Calu3 (cell line): ENCODE measurements around the gene MYO9A. TPM values are rescaled to one million over a fixed set of nuclear protein-coding genes. Genes with fewer than 3 reads are reported as not detected.

ENCODE experiments used
- BruUV-seq: library from RNA; stranded (reverse); fragments of 400-500 nt; replicated peaks from 2 replicates; lab custom pipeline; 2021; lab: Mats Ljungman, UMichigan
- CTCF ChIA-PET: fragments of 300-600 bp; sonication (Branson Sonifier 250); formaldehyde crosslinking; loops from one replicate; lab custom pipeline; 2022; ENCODE audit warnings: antibody characterized with exemption; lab: Charles Lee
- DNase-seq: peaks from one replicate; pipeline ENCODE4 v3.0.0; 2022
- H3K27ac Mint-ChIP-seq: one replicate; pipeline ENCODE4 v1.8.0; 2022; ENCODE audit warnings: mixed read lengths; ENCODE audit not compliant: unreplicated experiment
- H3K27me3 Mint-ChIP-seq: one replicate; pipeline ENCODE4 v1.8.0; 2022; ENCODE audit warnings: mixed read lengths; ENCODE audit not compliant: unreplicated experiment
- H3K36me3 Mint-ChIP-seq: one replicate; pipeline ENCODE4 v1.8.0; 2022; ENCODE audit warnings: mild to moderate bottlenecking, moderate library complexity, mixed read lengths; ENCODE audit not compliant: insufficient read depth, unreplicated experiment
- H3K4me1 Mint-ChIP-seq: one replicate; pipeline ENCODE4 v1.8.0; 2022; ENCODE audit warnings: mild to moderate bottlenecking, low read depth, mixed read lengths; ENCODE audit not compliant: unreplicated experiment
- H3K4me3 Mint-ChIP-seq: one replicate; pipeline ENCODE4 v1.8.0; 2022; ENCODE audit warnings: mild to moderate bottlenecking, low read depth, moderate library complexity, mixed read lengths; ENCODE audit not compliant: unreplicated experiment
- H3K9me3 Mint-ChIP-seq: one replicate; pipeline ENCODE4 v1.8.0; 2022; ENCODE audit warnings: low read depth, mixed read lengths; ENCODE audit not compliant: unreplicated experiment
- CTCF ChIP-seq: fragments of 200-600 bp; IDR thresholded peaks from one replicate; pipeline ENCODE4 v1.8.0; 2022; ENCODE audit warnings: antibody characterized with exemption; ENCODE audit not compliant: unreplicated experiment
- intact Hi-C: fragments of 100-400 bp; cut with micrococcal nuclease; formaldehyde crosslinking; loops from one replicate; pipeline ENCODE4 v1.10.0; 2022; ENCODE audit not compliant: unreplicated experiment
- total RNA-seq: library from RNA; stranded (reverse); gene quantifications from 2 replicates; pipeline ENCODE4 v1.2.3, GENCODE V29; 2022

The MYO9A gene
- total RNA-seq, 1 experiment from 2014 or later = 32.8 TPM

GRCh38 chr15:71777216-71777943, 340.6 kb downstream of the MYO9A start:
- CTCF ChIA-PET = interaction anchor here (0.8 to 1.1 kb wide), 2 partner anchors 14 to 25 kb away, joined by 3 read pairs; no protein-coding TSS in a partner anchor
- intact Hi-C loops = no loop called here
- H3K27me3 Mint-ChIP-seq = no peaks in the 10 kb centered on the region
- DNase-seq = no peak
- H3K36me3 Mint-ChIP-seq = no peaks in the 10 kb centered on the region
- peaks cover 40% of the 10 kb centered on the region for H3K4me1 Mint-ChIP-seq
- H3K27ac Mint-ChIP-seq = no peak overlapping the region
- H3K4me3 Mint-ChIP-seq = no peak overlapping the region
- TF ChIP-seq CTCF = no peak
- BruUV-seq = no TSS peak
- H3K9me3 Mint-ChIP-seq = no peaks in the 10 kb centered on the region

GRCh38 chr15:71776304-71776703, 341.6 kb downstream of the MYO9A start:
- CTCF ChIA-PET = no interaction called here
- Mint-ChIP-seq H3K9me3 (no peaks in the 10 kb centered on the region), H3K27ac (no peak overlapping the region), H3K4me1 (peaks cover 36% of the 10 kb centered on the region), H3K4me3 (no peak overlapping the region), H3K36me3 (no peaks in the 10 kb centered on the region), H3K27me3 (no peaks in the 10 kb centered on the region)
- BruUV-seq = no TSS peak
- TF ChIP-seq CTCF = no peak
- DNase-seq = no peak
- intact Hi-C loops = no loop called here

- H3K36me3 Mint-ChIP-seq = no peaks in the 10 kb centered on the region
- no peaks in the 10 kb centered on the region for H3K27me3 Mint-ChIP-seq
- no peak for TF ChIP-seq CTCF
- H3K9me3 Mint-ChIP-seq = no peaks in the 10 kb centered on the region
- BruUV-seq = no TSS peak
- no peak overlapping the region for H3K4me3 Mint-ChIP-seq
- CTCF ChIA-PET = no interaction called here
- intact Hi-C loops = no loop called here
- peaks cover 32% of the 10 kb centered on the region for H3K4me1 Mint-ChIP-seq
- DNase-seq = no peak
- H3K27ac Mint-ChIP-seq = no peak overlapping the region
Observed at GRCh38 chr15:71775856-71776255, 342.1 kb downstream of the MYO9A start.

GRCh38 chr15:71773206-71773859, 344.6 kb downstream of the MYO9A start:
- no peak overlapping the region for H3K27ac Mint-ChIP-seq
- no peak for TF ChIP-seq CTCF
- no peak overlapping the region for H3K4me3 Mint-ChIP-seq
- no peaks in the 10 kb centered on the region for H3K36me3 Mint-ChIP-seq
- no TSS peak for BruUV-seq
- peaks cover 7% of the 10 kb centered on the region for H3K4me1 Mint-ChIP-seq
- no peak for DNase-seq
- no peaks in the 10 kb centered on the region for H3K9me3 Mint-ChIP-seq
- intact Hi-C loops = no loop called here
- H3K27me3 Mint-ChIP-seq = no peaks in the 10 kb centered on the region
- CTCF ChIA-PET = interaction anchor here (0.7 to 3.5 kb wide), 5 partner anchors 13 to 1552 kb away, joined by 3 to 10 read pairs (median 4); no protein-coding TSS in a partner anchor

Other genes starting within 250 kb of the MYO9A start
- gene SENP8, start 253 bp upstream of the MYO9A start, total RNA-seq = 3.6 and 4.4 TPM in 2 replicates
- gene GRAMD2A, start 79.6 kb upstream of the MYO9A start, total RNA-seq = 0.95 and 2.2 TPM in 2 replicates
- gene PKM, start 113.0 kb upstream of the MYO9A start, total RNA-seq = 1,874 and 1,922 TPM in 2 replicates
- gene PARP6, start 154.4 kb upstream of the MYO9A start, total RNA-seq = 110 and 125 TPM in 2 replicates
- 0.19 and 0.42 TPM in 2 replicates for gene CELF6, start 202.0 kb upstream of the MYO9A start, total RNA-seq